GM19328 (cell line): Measurements from ENCODE around the gene FGF14.
A peak's percentile ranks its signal among the peaks of the same experiment; 100 is the strongest.
"Not testable (repeated sequence)": the region's sequence is repeated elsewhere in the genome, so short reads cannot be mapped to it uniquely, and the experiment has no call there.

ENCODE experiments used
- ATAC-seq: cut with Tn5 transposase; IDR thresholded peaks from one replicate; pipeline ENCODE4 v1.9.1; 2021; ENCODE audit warnings: mild to moderate bottlenecking, moderate library complexity; ENCODE audit not compliant: unreplicated experiment

The FGF14 gene

DNA sequence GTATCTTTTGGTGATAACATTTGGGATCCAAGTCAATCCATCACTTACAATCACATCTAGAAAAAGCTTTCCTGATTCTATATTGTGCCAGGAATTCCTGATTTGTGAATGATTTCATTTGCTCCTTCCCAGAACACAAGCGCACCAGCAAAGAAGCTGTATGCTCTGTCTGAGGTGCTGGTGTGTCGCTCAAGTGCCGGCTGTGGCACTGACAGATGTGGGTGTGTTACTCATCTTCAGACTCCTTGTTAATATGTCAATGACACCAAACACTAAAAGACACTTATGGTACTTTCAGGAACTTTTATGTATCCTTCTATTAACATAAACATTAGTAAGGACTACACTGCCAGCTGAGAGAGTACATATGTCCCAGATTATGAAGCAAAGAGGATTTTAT is 520.3 kb downstream of the FGF14 start:
- no peak for ATAC-seq

DNA sequence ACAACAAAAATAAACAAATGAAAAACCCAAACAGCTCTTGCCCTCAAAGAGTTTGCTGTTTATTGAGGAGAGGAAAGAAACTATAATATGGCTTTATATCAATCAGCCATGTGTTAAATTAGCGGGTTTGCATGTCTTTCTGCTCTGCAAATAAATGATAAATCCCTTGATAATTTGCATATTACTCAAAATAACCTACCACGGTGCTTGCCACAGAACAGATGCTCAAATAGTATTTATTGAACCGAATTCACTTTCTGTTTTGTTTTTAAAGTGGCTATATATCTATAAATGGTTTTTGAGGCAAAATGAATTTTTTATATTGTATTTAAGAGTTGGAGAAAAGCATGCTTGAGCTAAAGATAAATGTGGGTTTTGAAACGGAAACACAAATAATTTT is 521.3 kb downstream of the FGF14 start:
- ATAC-seq, result no peak

DNA sequence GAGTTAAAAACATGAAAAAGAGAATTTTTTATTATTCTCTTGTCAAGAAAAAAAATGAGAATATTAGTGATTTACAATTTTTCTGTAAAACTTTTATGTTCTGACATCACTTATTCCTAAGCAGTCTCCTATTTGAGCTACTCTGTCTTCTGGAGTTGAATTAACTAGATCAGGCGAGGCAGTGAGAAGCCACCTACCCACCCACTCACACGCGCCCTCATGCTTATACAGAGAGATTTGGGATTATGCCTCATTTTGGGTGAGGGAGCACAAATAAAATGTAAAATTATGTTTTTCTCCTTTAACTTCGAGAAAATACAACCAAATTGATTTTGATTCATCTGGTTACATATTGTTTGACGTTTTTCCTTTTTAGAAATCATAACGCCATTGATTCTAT is 524.9 kb downstream of the FGF14 start:
- no peak for ATAC-seq

DNA sequence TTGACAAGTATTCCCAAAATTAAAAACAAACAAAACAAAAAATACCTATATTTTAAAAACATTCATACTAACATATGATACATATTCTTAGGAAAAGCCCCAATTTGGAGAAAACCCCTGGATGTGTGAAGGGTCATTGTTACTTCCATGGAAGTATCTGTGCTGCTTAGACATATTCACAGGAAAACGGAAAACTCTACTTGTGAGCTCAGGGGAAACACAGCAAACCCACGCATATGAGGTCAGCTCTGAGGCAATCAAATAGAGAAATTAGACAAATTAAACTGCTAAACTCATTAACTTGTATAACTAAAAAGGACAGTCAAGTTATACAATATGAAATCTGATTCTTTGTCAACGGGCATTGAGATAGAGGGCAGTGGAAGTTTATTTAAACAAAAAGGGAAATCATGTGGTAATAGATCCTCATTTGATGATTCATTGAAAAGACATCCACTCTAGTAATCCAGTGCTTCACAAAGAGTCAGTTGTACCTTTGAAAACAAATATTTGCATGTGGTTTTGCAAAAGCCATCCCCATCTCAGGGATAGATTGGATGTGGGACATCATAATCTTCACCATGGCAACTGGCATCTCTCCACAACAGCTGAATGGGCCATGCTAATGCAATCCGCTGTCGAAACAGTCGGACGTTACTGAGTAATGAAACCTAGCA is 526.0 kb downstream of the FGF14 start:
- no peak for ATAC-seq

DNA sequence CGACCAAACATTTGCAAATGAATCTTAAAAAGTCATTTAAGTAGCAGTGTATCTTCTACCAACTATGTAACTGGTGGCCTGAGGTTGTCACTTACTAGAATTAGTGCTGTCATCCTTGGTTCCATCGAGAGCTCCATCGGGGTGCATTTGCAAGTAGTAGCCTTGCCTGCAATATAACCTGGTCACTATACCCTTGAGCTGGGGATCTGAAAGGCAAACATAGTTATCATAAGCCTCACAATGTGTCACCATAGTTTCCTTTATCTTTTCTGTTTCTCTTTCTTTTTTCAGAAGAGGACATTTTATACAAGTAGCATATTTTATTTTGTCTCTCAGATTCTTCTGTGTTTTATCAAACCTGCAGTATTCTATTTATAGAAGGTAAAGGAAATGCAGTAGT is 526.8 kb downstream of the FGF14 start:
- no peak for ATAC-seq

DNA sequence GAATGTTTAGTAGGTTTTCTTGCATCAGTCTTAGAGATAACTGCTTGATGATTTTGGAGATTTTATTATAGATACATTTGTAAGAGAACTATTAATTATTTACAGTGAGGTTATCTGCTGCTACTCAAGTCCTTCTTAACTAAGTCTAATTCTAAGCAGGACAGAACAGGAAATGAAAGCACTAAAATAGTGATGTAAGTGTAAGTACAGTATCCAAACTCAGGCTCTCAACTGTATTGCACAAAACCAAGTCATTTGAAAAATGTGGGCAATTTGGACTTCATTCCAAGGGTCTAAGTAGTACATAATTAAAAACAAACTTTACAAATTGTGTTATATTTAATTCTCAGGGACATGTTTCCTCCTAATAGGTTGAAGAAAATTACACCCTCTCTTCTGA is 532.3 kb downstream of the FGF14 start:
- peak; percentile 61 for ATAC-seq

DNA sequence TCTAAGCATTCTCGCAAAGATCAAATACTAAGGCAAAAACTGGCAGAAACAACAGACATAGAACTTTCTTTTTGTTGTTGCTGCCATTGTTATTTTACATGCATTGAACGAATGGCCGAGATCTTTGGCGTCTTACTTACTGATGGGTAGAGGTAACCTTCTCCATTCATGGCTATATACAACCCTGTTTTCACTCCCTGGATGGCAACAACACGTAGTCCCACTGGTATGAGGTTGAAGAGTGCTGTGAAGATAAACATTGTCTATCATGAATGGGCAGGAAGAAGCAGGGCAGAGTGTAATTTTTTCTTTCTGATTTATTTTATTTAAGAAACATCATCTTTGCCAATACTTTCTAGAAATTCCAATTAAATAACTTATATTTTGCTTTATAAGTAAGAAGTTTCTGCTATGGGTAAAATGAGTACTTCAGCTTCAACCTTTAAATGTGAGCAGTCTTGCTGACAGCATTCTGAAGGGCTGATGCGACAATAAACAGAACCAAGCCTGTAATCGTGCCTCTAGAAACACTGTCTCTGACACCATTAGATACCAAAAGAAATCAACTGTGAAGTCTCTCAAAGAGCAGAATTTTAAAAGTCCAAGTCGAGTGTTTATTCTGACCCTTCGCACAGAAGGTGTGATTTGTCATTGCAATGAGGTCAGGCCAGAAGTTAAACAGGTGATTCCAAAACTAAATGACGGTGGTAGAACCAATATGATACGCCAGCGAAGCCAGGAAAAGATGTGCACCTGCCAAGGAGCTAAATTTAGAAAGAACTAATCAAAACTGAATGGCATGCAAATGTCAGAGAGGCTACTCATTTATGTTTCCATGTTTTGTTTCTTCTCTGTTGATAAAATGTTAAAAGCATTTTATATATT is 533.0 kb downstream of the FGF14 start:
- ATAC-seq, result no peak

DNA sequence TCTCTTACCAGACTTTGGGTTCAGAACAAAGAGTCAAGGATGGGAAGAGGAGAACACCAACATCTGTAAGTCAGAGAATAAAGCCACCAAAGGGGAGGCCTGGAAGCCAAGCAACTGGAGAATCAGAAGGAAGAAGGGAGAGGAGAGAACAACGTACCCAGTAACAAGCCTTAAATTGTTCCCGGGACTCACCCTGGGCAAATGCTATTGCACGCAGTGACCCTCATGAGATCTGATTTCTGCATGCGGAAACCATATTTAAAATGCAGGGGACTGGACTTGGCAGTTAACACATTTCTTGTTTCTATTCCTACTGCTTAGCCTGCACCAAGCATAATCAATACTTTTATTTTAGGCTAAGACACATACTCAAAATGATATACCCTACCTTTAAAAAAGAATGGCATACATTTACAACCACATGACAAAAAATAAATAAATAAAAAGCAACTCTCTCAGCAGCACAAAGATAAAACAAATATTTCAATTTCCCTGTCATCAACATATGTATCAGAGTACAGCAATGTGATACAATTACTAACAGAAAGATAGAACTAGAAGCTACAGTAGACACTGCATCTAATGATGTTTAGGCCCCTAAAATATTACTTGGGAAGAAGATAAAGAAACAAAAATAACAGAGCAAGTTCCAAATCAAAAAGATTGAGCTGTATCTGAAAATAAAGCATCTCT is 534.8 kb downstream of the FGF14 start:
- no peak for ATAC-seq

DNA sequence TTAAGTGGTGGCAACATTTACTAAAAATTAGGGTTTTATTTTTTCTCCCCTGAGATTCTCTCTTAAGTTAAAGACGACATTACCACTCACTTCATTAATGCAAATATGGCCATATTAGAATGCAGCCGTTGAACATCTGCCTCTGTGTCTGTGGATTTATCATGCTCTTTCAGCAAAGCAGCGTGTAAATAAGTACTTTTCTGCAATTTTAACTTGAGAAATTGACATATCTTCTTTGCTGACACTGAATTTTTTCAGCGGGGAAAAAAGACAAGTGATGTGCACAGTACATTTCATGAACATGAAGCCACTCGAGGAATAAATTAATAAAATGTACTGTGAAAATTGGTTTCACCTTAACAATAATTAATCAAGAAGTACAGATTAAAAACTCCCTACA is 543.0 kb downstream of the FGF14 start:
- no peak for ATAC-seq

DNA sequence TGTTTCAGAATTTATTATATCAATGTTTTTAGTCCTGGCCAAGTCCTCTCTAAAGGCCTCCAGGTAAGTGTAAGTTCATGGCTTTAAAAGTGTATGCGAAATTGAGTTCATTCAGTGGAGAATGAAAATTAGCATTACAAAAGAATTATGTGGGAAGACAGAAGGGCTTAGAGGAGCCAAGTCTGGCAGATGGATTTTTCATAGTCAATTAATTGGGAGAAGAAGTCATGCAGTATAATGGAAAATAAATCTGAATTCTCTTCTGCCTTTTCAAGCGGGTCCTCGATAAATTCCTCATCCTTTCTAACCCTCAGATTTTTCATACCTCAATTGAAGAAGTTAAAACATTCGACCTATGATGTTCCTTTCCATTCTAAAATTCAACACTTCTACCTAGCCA is 555.1 kb downstream of the FGF14 start:
- no peak for ATAC-seq

DNA sequence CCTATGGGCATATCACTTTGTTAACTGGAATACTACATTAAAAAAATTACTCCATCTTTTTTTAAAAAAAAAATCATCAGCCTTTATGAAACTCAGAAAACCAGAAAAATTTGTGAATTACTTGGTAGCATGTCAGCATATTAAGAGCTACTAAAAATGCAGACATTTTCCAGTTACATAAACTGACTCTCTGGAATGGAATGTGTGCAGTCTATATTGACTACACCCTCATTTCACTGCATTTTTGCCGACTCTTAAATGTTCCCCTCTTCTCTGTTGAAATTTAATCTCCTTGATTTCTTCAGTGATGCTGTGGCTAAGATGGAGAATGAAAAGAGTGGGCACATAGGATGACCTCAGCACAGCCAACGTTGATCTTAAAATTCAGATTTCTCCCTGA is 555.6 kb downstream of the FGF14 start:
- ATAC-seq, result no peak

DNA sequence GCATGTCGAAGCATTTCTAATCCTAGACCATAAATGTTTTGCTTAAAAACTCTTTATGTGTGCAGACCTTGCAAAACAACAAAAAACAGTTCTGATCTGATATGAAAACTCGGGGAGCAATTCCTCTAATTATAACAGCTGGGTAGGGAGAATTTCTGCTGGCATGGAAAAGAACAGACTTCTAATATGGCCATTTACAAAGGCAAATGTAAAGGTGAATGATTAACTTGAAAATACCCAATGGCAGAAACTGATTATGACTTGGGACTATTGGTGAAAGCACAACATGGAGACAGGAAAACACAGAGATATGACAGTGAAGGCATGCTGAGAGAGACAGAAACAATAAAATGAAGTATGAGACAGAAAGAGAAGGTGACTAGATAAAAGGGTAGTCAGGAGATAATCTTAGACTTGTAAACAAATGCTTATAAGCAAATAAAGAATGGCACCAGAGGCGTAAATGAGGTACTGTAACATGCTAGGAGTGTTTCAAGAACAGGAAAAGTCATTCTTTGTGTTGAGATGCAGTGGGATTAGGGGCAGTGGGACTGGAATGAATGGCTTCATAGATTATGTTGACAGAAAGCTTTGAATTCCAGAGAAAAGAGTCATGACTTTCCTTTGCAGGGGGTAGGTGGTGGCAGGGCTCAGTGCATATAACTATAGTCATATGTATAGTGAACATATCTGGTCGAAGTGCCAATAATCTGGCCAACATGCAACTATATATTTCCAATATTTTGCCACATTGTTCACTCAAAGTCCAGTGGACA is 556.4 kb downstream of the FGF14 start:
- no peak for ATAC-seq

DNA sequence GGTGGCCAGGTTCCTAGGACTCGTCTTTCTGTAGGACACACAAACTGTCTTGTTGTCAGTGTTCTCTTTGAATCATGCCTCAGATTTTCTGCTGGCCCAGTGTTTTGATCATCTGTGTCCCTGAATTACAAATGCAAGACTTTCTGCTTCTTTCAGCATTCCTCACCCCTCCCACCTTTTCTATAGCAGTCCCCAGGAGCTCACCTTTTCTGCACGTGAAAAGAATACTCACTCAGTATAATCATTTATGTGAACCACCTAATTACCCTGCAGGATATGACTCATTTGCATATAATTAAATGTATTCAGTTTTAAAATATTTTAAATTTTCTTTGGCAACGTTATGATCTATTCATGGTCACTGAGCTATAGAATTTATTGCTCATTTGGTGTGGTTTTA is 560.1 kb downstream of the FGF14 start:
- ATAC-seq, result no peak

DNA sequence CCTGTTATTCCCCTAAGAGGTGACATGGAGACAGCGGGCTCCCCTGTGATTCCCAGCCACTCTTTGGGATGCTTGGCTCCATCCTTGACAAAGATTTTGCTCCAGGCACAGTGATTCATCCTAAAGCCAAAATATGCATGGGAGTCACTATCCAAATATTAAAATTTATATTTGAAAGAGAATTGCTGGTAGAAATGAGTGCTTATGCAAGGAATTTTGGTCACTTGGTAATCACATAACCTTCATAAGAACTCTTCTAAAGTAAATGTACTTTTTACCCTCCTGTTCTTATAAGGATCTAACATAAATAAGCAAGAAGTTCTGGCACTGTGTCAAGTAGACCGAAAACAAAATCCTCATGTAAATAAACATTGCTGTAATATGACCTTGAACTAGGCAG is 563.5 kb downstream of the FGF14 start:
- ATAC-seq, result no peak

DNA sequence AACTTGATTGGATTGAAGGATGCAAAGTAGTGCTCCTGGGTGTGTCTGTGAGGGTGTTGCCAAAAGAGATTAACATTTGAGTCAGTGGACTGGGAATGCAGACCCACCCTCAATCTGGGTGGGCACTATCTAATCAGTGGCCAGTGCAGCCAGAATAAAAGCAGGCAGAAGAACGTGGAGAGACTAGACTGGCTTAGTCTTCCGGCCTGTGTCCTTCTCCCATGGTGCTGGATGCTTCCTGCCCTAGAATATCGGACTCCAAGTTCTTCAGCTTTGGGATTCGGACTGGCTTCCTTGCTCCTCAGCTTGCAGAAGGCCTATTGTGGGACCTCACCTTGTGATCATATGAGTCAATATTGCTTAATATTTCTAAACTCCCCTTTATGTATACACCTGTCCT is 564.1 kb downstream of the FGF14 start:
- ATAC-seq, result not testable (repeated sequence)

DNA sequence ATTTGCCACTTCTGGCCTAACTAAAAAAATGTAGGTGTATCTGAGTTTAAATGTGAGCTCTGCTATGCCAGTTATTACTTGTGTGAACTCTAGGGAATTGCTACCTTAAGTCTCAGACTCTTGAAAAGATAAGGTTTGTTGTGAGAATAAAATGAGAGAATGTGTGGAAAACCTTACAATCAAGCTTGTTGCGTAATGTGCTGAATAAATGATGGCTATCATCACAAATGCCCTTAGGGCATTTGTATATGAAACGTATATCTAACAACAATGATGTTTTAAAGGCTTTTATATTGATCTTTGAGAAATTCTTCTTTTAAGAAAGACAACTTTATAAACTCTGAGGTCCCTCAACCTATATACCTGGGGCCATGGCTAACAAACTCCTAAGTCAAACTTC is 564.6 kb downstream of the FGF14 start:
- ATAC-seq, result no peak

DNA sequence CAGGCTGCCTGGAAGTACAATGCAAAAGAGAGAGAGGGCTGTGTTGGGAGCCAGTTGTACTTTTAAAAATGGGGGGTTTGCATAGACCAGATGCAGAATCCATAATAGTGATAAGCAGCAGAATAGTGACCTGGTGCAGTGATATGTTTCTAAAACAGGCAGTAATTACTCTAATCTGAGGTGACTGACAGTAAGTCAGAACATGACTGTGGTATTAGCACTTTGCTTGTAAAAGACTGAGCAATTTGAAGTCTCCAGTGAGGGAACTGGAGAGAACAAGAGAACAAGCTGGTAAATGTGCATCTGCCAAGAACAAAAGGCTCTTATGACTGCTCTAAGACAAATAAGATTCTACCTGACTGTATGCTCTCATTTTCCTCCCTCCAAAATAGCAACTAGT is 565.9 kb downstream of the FGF14 start:
- no peak for ATAC-seq

DNA sequence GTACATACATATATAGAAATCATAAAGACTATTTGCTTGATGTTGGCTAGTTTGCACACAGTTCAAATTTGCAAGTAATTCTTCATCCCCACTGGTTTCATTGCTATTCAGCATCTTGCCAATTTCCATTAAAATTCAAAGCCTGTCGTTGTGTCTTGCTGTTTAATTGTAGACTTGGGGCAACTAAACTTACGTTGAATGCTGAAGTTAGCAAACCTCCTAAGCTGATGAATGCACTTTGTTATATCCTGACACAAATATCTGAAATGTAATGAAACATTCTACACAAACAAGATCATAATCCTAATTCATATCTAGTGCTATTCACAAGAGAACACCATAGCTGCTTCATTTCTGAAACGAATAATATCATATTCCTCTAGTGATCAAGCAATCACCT is 568.2 kb downstream of the FGF14 start:
- no peak for ATAC-seq

DNA sequence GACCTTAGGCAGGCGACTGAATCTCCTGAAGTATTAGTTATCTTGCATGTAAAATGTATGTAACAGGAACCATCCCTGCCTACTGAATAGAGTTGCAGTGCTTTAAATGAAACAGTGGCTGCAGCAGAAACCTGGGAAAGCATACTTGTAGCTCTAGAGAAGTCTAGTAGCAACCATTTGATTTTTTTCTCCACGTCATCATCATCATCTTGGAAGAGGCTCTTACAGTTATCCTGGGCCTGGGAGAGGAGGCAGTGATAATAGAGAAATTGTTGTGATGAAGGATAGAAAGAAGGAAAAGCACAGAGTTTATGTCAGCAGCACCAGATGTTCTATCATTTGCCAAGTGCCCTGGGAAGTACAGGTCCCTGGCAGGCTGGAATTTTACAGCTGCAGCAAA is 571.8 kb downstream of the FGF14 start:
- ATAC-seq, result no peak

DNA sequence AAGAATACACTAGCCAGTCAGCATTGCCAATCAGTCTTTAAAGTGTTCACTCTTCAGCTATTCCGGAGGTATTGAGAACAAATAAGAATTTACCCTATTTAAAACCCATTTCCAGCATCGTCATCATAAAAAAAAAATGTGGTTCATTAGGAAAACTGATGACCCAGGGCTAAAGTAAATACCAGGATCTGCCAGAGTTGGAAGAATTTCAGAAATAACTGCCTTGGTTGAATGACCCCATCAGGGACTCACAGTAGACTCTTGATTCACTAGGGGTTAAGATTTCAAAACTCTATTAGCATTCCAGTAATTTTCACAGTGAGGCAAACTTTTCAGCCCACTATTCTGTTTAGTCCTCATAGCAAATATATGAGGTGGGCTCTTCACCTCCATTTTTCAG is 572.4 kb downstream of the FGF14 start:
- ATAC-seq, result no peak

DNA sequence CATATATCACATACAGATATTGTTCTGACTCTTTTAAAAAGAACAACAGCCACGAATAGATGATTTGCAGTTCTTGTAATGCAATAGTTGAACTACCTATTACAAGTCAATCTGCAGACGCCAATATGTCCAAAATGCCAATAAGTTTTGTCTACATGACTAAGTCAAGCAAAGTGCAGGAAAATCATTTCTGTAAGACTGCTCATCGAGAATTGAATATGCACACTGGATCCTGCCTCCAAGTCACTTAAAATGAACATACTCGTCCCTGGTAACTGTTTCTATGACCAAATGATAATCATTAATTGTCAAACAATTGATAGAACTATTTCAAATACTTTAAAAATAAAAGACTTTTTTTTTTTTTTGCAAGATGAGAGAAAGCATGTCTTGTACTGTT is 573.7 kb downstream of the FGF14 start:
- no peak for ATAC-seq
